ENCODE results near the gene KCNK7. TPM values are rescaled to one million over a fixed set of nuclear protein-coding genes. Genes with fewer than 3 reads are reported as not detected.

KCNK7 gene
- total RNA-seq, 3 donors from 2014 or later (not counting 1 experiment from before 2014, with no cell fraction given), result 6.3 to 11.2 (median 7.1) TPM

- 90% methylated on average over 1 of the region's 1 CpG for WGBS (ENCODE audit: insufficient coverage)
- peaks cover 47% of the 10 kb centered on the region for H3K36me3 ChIP-seq (ENCODE audit: control insufficient read depth, insufficient read depth, low read length)
- DNase-seq (no peak), ATAC-seq (no peak)
- H3K27me3 Mint-ChIP-seq (ENCODE audit: low read depth in 2 of 2), result no peaks in the 10 kb centered on the region
- H3K4me3 ChIP-seq (ENCODE audit: low read length), result no peak overlapping the region
- H3K9me3 Mint-ChIP-seq, result no peaks in the 10 kb centered on the region
- no peak for TF ChIP-seq CTCF (IDR thresholded peaks at IDR 0.05)
- no peaks in the 10 kb centered on the region for H3K27me3 ChIP-seq (ENCODE audit: control insufficient read depth, insufficient read depth, low read length)
- H3K4me1 ChIP-seq (ENCODE audit: control insufficient read depth, insufficient read depth, low read length), result no peaks in the 10 kb centered on the region
- peak overlapping the region in 1 of 2 donors; percentile 56 for H3K27ac Mint-ChIP-seq
- H3K4me1 Mint-ChIP-seq, result peaks cover 4% of the 10 kb centered on the region in 2 donors
- H3K4me3 Mint-ChIP-seq, result no peak overlapping the region
- no peaks in the 10 kb centered on the region for H3K36me3 Mint-ChIP-seq
- H3K9me3 ChIP-seq (ENCODE audit: control insufficient read depth, insufficient read depth, low read length), result no peaks in the 10 kb centered on the region
- intact Hi-C loops (cut with micrococcal nuclease), result no loop called here
- H3K27ac ChIP-seq (ENCODE audit: low read length), result no peak overlapping the region
Observed at GRCh38 chr11:65604258-65604657, 8.7 kb upstream of the KCNK7 start.

GRCh38 chr11:65599955-65600246 is 4.3 kb upstream of the KCNK7 start:
- H3K27ac Mint-ChIP-seq, result no peak overlapping the region
- no peaks in the 10 kb centered on the region for H3K9me3 Mint-ChIP-seq
- H3K36me3 Mint-ChIP-seq, result no peaks in the 10 kb centered on the region
- H3K27me3 Mint-ChIP-seq (ENCODE audit: low read depth in 2 of 2), result no peaks in the 10 kb centered on the region
- intact Hi-C loops (cut with micrococcal nuclease), result no loop called here
- no peak for ATAC-seq
- TF ChIP-seq CTCF (IDR thresholded peaks at IDR 0.05), result no peak
- Histone ChIP-seq H3K27ac (ENCODE audit: low read length) (no peak overlapping the region), H3K4me1 (ENCODE audit: control insufficient read depth, insufficient read depth, low read length) (peaks cover 8% of the 10 kb centered on the region), H3K9me3 (ENCODE audit: control insufficient read depth, insufficient read depth, low read length) (no peaks in the 10 kb centered on the region), H3K27me3 (ENCODE audit: control insufficient read depth, insufficient read depth, low read length) (no peaks in the 10 kb centered on the region), H3K36me3 (ENCODE audit: control insufficient read depth, insufficient read depth, low read length) (peaks cover 31% of the 10 kb centered on the region), H3K4me3 (ENCODE audit: low read length) (no peak overlapping the region)
- H3K4me1 Mint-ChIP-seq, result peaks cover 0 to 9% of the 10 kb centered on the region in 2 donors
- no peak for DNase-seq
- H3K4me3 Mint-ChIP-seq, result no peak overlapping the region
- 96% methylated on average over 6 of the region's 6 CpGs for WGBS (ENCODE audit: insufficient coverage)

GRCh38 chr11:65599216-65599954 is 3.8 kb upstream of the KCNK7 start:
- H3K4me3 Mint-ChIP-seq, result no peak overlapping the region
- DNase-seq, result no peak
- H3K4me3 ChIP-seq (ENCODE audit: low read length), result no peak overlapping the region
- 98% methylated on average over 49 of the region's 49 CpGs for WGBS (ENCODE audit: insufficient coverage)
- no peaks in the 10 kb centered on the region for H3K9me3 Mint-ChIP-seq
- peaks cover 28% of the 10 kb centered on the region for H3K36me3 ChIP-seq (ENCODE audit: control insufficient read depth, insufficient read depth, low read length)
- no peaks in the 10 kb centered on the region for H3K27me3 ChIP-seq (ENCODE audit: control insufficient read depth, insufficient read depth, low read length)
- no peak for TF ChIP-seq CTCF (IDR thresholded peaks at IDR 0.05)
- H3K27me3 Mint-ChIP-seq (ENCODE audit: low read depth in 2 of 2), result no peaks in the 10 kb centered on the region
- peaks cover 0 to 10% of the 10 kb centered on the region in 2 donors for H3K4me1 Mint-ChIP-seq
- H3K27ac Mint-ChIP-seq, result no peak overlapping the region
- intact Hi-C loops (cut with micrococcal nuclease), result no loop called here
- H3K9me3 ChIP-seq (ENCODE audit: control insufficient read depth, insufficient read depth, low read length), result no peaks in the 10 kb centered on the region
- no peak for ATAC-seq
- no peaks in the 10 kb centered on the region for H3K36me3 Mint-ChIP-seq
- H3K27ac ChIP-seq (ENCODE audit: low read length), result no peak overlapping the region
- H3K4me1 ChIP-seq (ENCODE audit: control insufficient read depth, insufficient read depth, low read length), result peaks cover 9% of the 10 kb centered on the region

GRCh38 chr11:65598258-65598699 is 2.7 kb upstream of the KCNK7 start:
- H3K27ac ChIP-seq (ENCODE audit: low read length), result no peak overlapping the region
- Mint-ChIP-seq H3K27ac (no peak overlapping the region), H3K27me3 (ENCODE audit: low read depth in 2 of 2) (no peaks in the 10 kb centered on the region), H3K36me3 (no peaks in the 10 kb centered on the region), H3K4me1 (peaks cover 0 to 10% of the 10 kb centered on the region in 2 donors), H3K4me3 (no peak overlapping the region), H3K9me3 (no peaks in the 10 kb centered on the region)
- H3K27me3 ChIP-seq (ENCODE audit: control insufficient read depth, insufficient read depth, low read length), result no peaks in the 10 kb centered on the region
- WGBS (ENCODE audit: insufficient coverage), result 96% methylated on average over 16 of the region's 16 CpGs
- H3K4me1 ChIP-seq (ENCODE audit: control insufficient read depth, insufficient read depth, low read length), result peaks cover 9% of the 10 kb centered on the region
- ATAC-seq, result no peak
- peaks cover 21% of the 10 kb centered on the region for H3K36me3 ChIP-seq (ENCODE audit: control insufficient read depth, insufficient read depth, low read length)
- intact Hi-C loops (cut with micrococcal nuclease), result no loop called here
- no peak for TF ChIP-seq CTCF (IDR thresholded peaks at IDR 0.05)
- DNase-seq, result no peak
- H3K4me3 ChIP-seq (ENCODE audit: low read length), result no peak overlapping the region
- no peaks in the 10 kb centered on the region for H3K9me3 ChIP-seq (ENCODE audit: control insufficient read depth, insufficient read depth, low read length)
